Measurements from ENCODE around the gene AEBP2.
A peak's percentile ranks its signal among the peaks of the same experiment; 100 is the strongest.

Gene AEBP2

GRCh38 chr12:19477071-19477470 is 37.8 kb downstream of the AEBP2 start:
- TF ChIP-seq, protein P1, sequence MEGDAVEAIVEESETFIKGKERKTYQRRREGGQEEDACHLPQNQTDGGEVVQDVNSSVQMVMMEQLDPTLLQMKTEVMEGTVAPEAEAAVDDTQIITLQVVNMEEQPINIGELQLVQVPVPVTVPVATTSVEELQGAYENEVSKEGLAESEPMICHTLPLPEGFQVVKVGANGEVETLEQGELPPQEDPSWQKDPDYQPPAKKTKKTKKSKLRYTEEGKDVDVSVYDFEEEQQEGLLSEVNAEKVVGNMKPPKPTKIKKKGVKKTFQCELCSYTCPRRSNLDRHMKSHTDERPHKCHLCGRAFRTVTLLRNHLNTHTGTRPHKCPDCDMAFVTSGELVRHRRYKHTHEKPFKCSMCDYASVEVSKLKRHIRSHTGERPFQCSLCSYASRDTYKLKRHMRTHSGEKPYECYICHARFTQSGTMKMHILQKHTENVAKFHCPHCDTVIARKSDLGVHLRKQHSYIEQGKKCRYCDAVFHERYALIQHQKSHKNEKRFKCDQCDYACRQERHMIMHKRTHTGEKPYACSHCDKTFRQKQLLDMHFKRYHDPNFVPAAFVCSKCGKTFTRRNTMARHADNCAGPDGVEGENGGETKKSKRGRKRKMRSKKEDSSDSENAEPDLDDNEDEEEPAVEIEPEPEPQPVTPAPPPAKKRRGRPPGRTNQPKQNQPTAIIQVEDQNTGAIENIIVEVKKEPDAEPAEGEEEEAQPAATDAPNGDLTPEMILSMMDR (IDR thresholded peaks at IDR 0.05): no peak
- no peak for DNase-seq (ENCODE audit: low spot score)
- H3K27ac ChIP-seq: no peak overlapping the region
- H3K4me3 ChIP-seq: no peak overlapping the region

DNA sequence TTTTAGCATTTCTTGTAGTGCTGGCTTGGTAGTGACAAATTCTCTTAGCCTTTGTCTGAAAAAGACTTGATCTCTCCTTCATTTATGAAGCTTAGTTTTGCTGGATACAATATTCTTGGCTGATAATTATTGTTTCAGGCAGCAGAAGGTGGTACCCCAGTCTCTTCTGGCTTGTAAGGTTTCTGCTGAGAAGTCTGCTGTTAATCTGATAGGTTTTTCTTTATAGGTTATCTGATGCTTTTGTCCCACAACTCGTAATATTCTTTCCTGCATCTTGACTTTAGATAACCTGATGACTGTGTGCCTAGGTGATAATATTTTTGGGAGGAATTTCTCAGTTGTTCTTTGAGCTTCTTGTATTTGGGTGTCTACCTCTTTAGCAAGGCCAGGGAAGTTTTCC is 41.2 kb downstream of the AEBP2 start:
- TF ChIP-seq, protein P1 (IDR thresholded peaks at IDR 0.05): no peak
- DNase-seq (ENCODE audit: low spot score): no peak
- Histone ChIP-seq H3K4me3 (no peak overlapping the region), H3K27ac (no peak overlapping the region)

DNA sequence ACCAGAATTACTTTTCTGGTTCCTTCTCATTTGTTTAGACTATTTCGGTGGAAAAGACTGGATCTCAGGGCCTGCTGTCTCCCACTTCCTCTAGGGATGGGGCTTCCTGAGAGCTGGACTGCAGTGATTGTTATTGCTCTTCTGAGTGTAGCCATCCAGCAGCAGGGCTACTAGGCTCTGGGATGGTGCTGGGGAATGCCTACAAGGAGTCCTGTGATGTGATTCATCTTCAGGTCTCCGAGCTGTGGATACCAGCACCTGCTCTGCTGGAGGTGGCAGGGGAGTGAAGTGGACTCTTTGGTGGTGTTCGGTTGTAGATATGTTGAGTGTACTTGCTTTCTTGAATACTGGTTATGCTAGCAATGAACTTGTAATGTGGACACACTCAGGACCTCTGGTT is 42.7 kb downstream of the AEBP2 start:
- peak overlapping the region in 1 of 2 donors; percentile 77 for H3K27ac ChIP-seq
- TF ChIP-seq, protein P1 (IDR thresholded peaks at IDR 0.05): no peak

GRCh38 chr12:19482551-19483109 is 43.3 kb downstream of the AEBP2 start:
- DNase-seq (ENCODE audit: low spot score): no peak
- Histone ChIP-seq H3K4me3 (peak overlapping the region; percentile 15), H3K27ac (peak overlapping the region; percentile 45 to 77)
- TF ChIP-seq, protein P1 (IDR thresholded peaks at IDR 0.05): no peak

More for the DNA sequence above, 42.7 kb downstream of the AEBP2 start:
- H3K4me3 ChIP-seq: peak overlapping the region; percentile 15
- DNase-seq (ENCODE audit: low spot score): no peak

- DNase-seq (ENCODE audit: low spot score): no peak
- Histone ChIP-seq H3K27ac (peak overlapping the region; percentile 45 to 77), H3K4me3 (peak overlapping the region; percentile 15)
- TF ChIP-seq, protein P1 (IDR thresholded peaks at IDR 0.05): no peak
These were observed 44.4 kb downstream of the AEBP2 start for GRCh38 chr12:19483727-19484126.

DNA sequence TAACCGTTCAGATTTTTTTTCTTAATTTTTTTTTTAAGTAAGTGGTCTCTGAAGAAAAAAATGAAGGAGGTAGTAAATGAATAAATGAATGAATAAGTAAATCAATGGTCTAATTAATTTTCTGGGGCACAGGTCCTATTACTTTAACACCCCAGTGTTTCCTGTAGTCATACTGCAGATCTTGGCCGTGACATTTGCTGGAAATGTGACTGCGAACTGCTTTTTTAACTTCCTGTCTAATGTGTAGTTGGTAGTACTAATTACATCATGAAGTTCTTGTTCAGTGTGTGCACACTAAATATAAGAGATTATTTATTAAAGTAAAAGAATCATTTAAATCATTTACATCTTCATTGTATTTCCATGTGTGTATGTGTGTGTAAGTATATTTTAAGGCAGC is 45.4 kb downstream of the AEBP2 start:
- Histone ChIP-seq H3K27ac (no peak overlapping the region), H3K4me3 (no peak overlapping the region)
- no peak for DNase-seq (ENCODE audit: low spot score)
- TF ChIP-seq, protein P1 (IDR thresholded peaks at IDR 0.05): no peak

DNA sequence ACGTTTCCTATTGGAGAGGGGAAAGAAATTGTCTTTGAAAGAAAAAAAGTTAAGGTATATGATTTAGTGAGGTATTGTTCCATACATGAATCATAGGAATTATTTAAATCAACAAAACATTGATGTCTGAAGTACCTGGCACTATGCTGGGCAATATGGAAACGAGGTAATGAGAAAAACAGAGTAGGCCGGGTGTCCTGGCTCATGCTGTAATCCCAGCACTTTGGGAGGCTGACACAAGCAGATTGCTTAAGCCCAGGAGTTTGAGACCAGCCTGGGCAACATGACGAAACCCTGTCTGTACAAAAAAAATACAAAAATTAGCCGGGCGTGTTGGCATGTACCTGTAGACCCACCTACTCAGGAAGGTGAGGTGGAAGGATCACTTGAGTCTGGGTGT is 45.9 kb downstream of the AEBP2 start:
- H3K4me3 ChIP-seq: no peak overlapping the region
- no peak for DNase-seq (ENCODE audit: low spot score)
- no peak overlapping the region for H3K27ac ChIP-seq
- TF ChIP-seq, protein P1 (IDR thresholded peaks at IDR 0.05): no peak
